HCEC 1CT (cell line): ENCODE results near the gene CNTN4.

Experiments used
- DNase-seq: peaks from one replicate; pipeline ENCODE4 v3.0.0-alpha.2; 2017

The CNTN4 gene

DNA sequence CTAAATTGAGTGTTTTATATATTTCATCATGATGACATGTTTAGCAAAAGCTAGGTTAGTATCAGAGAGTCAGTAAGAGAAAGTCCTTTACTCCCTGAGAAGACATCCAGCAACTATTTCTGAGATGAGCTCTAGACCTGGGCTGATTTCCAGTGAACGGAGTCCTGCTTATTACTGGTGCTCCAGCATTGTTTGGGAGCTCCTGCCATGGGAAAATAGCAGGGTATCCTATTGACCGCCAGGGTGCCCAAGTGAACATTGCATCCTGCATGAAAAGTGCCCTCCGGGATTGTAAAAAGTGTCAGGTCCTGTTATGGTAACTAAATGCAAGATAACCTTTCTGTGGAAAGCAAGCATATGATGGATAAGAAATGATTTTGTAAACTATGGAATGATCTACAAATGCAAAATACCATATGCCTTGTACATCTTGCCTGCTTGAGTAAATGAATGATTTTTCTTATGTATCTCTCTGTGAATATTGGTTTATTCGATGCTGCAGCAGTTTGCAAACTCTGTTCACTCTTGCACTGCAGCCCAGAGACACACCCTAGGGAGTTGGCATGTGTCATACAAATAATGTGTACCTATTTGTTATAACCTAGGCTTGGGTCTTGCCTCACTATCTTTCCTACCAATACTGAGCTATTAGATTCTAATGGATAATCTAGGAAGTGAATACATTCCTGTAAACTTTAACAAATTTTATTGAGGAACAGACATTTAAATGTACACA is 914.8 kb downstream of the CNTN4 start:
- no peak for DNase-seq

DNA sequence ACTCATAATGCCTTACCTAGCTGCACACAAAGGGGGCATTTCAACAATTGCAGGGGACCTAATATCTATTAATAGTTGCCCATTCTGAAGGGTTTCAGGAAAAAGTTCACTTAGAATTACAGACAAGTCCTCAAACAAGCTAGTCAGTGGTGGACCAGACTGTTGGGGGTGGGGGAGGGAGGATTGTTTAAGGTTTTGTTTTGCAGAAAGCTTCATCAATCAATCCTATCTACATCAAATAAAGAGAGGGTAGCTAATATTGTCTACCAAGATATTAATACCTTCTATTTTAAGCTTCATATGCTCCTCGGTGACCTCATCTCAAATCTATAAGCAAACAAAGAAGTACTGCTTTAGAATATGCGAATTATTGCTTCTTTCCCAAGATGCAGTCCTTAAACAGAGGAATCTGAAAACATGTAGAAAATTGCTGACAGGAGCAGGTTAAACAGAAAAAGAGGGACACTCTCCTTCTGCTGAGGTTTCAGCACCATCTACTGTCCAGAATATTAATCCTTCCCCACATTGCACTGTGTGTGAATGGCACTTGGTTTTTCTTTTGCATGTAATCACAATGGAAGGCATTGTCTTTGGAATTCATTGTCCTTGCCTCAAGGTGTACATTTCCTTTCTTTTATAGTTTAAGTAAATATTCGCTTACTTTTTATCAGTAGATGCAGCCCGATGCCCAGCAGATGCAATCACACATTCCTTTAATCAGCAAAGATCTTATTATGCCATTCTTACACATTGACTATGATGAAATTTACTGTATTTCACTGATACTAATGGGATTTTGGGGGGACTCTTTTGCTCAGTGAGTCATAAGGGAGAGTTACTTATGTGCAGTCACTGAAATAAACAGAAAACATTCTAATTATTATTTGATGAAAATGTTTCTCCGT is 916.8 kb downstream of the CNTN4 start:
- DNase-seq, result no peak

GRCh38 chr3:3016226-3016625 is 917.6 kb downstream of the CNTN4 start:
- no peak for DNase-seq

- DNase-seq, result no peak
Measured at GRCh38 chr3:3020209-3020608, 921.5 kb downstream of the CNTN4 start.

DNA sequence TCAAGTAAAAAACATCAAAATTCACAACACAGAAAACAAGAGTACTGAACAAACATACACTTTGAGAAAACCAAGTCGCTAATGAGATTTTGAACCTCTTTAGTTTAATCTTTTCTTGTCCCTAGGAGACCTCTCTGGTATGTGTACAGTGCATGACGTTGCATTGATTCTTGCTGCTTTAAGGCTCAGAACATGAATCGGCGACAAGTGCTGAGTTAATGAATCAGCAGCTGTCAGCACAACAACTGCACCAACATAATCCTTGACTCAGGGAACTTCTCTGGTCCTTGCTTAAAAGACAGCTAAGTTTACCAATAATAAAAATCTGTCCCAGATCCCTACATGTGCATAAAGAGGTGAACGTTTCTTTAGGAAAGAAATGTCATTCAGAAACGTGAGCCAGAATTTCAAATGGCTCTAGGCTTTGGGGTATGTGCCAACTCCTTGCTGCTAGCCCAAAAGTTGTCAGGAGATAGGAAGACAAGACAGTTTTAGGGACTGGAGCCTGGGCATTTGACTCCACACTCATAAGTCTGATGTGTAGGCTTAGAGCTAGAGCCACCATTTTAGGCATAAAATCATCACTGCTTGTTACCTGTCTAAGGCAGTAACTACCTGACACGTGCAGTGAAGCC is 924.6 kb downstream of the CNTN4 start:
- no peak for DNase-seq

- DNase-seq, result no peak
Measured at GRCh38 chr3:3027976-3028567, 929.4 kb downstream of the CNTN4 start.

DNA sequence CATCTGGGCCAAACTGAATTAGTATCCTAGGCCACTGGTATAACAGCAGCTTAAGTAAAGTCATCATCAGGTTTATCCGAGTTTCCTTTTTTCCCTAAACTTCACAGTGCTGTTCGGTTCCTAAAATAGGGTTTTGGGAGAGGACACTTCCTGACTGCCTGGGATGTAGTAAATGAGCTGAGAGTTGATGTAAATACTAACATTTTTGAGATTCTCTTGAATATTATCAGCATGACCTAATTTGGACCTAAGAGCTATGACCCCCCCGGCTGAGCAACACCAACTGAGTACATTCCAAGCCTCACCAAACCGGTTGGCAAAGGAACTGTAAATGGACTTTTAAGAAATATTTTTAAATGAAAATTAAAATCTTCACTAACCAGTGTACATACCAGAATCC is 932.7 kb downstream of the CNTN4 start:
- DNase-seq, result no peak

DNA sequence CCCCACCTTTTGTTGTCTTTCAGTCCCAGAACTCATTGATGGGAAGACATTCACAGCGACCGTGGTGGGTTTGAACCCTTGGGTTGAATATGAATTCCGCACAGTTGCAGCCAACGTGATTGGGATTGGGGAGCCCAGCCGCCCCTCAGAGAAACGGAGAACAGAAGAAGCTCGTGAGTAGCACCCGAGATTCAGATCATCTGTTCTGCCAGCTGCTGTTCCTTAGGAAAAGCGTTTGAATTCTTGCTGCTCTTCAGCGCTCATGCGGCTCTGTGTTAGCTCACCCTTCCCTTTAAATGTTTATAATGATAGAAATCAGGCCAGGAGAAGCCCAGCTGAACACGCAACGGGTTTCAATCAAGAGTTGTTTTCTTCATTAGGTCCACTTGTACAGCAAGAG is 938.5 kb downstream of the CNTN4 start:
- no peak for DNase-seq

- no peak for DNase-seq
Measured at GRCh38 chr3:3038201-3038991, 939.7 kb downstream of the CNTN4 start.

GRCh38 chr3:3053974-3054373 is 955.3 kb downstream of the CNTN4 start:
- DNase-seq, result no peak

DNA sequence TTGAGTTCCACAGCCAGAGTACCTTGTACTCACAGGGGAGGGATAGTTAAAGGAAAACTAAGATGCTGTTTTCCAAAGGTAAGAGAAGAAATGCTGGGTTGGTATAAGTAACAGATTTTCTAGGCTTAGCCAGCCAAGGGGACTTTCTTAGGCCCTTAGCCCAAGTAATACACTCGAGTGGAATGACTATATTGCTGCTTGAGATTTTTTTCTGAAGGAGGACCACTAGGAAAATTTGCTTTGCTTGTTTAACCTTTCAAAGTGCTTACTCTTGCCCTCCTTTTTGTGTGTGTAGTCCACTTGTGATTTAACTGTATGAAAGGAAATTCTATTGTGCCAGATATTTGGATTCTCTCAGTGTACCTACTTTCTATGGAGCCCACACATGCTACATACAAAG is 961.0 kb downstream of the CNTN4 start:
- DNase-seq, result no peak

GRCh38 chr3:3064297-3064696 is 965.6 kb downstream of the CNTN4 start:
- no peak for DNase-seq

DNA sequence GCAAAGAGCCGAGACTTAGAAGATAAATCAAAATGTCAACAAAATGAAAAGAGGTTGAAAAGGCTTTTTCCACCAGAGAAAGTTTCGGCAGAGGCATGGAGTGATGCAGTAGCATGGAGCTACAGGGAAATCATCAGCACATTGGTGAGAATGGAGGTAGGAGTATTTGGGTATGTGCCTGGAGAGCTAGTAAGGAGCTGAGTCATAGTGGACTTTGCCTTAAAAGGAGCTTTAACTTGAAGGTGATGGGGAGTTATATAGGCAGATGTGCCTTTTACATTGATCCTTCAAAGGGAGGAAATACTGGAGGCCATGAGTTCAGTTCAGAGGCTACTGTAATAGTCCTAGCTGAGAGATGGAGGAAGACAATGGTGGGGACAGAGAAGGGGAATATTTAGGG is 967.2 kb downstream of the CNTN4 start:
- DNase-seq, result no peak

DNA sequence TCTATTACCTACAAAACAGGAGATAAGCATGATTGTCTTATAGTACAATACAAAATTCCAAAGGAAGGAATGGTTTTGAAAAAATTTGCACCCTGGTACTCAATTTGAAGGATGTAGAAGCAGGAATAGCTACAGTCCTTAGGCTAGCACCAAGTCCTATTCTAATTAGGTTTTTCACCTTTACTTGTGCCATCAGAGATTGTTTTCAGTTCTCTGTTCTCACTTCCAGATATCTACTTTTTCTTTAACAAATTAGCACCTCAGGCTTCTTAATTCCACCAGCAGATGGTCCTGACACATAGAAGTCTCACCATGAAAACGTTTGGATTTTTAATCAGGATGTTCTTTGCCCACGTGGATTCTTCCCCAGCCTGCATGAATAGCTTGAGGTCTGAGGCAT is 967.7 kb downstream of the CNTN4 start:
- no peak for DNase-seq

DNA sequence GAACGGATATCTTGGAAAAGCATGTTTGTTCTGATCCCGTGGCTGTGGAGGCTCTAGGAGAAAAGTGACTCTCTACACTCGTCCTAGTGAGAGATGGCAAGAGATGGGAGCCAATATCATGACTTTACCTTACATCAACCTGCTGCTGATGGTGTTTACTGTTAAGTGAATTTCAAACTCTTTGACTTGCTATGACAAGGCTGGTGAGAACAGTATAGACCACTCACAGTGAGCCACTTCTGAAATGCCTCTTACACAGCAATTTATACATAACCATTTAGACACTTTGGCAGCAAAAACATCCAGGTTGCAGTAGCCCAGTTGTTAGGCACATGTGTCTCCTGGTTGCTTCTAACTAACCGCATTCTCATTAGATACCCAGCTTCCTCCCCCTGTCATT is 968.2 kb downstream of the CNTN4 start:
- DNase-seq, result no peak

DNA sequence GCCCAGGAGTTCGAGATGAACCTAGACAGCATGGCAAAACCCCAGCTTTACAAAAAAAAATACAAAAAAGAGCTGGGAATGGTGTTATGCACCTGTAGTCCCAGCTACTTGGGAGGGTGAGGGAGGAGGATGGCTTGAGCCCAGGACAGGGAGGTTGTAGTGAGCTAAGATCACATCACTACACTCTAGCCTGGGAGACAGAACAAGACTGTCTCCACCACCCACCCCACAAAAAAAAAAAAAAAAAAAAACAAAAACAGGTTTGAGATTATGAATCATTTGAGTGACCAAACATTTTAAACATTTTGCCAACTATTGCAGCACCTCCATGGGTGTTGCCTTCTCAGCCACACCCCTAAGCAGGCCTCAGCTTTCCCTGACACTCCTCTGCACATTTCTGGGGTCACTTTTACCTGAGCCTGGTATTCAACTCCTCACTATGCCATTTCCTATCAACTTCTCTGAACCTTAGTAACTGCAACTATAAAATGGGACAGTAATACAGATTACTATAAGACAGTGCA is 969.8 kb downstream of the CNTN4 start:
- no peak for DNase-seq

DNA sequence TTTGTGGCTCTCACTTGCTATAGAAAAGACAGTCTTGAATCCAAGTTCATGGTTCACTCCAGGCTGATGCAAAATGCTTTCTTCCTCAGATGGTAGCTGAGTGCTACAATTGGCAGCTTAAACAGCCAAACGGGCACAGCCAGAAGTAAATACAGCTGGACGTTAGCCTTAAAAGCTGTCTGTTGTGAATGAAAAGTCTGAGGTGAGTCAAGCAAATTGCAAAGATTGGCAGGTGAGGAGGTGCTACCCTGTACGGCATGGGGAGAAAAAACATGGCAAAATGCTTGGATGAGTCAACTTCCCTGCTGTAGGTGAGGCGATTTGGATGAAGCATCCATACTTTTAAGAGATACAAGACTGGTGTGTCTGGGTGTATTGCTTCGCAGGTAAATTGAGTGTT is 971.1 kb downstream of the CNTN4 start:
- DNase-seq, result no peak

DNA sequence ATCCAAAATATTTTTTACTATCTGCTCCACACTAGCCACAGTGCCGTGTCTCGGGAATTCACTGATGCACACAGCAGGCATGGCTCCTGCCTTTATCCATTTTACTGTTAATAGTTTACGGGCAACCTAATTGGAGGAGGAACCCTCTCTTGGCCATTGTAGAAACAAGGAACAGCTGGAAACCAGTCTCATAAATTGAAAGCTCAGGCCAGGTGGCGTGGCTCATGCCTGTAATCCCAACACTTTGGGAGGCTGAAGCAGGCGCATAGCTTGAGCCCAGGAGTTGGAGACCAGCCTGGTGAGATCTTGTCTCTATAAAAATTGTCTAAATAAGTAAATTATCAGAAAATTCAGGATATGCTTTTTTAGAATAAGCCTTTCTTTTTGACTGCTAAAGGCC is 972.5 kb downstream of the CNTN4 start:
- DNase-seq, result no peak

DNA sequence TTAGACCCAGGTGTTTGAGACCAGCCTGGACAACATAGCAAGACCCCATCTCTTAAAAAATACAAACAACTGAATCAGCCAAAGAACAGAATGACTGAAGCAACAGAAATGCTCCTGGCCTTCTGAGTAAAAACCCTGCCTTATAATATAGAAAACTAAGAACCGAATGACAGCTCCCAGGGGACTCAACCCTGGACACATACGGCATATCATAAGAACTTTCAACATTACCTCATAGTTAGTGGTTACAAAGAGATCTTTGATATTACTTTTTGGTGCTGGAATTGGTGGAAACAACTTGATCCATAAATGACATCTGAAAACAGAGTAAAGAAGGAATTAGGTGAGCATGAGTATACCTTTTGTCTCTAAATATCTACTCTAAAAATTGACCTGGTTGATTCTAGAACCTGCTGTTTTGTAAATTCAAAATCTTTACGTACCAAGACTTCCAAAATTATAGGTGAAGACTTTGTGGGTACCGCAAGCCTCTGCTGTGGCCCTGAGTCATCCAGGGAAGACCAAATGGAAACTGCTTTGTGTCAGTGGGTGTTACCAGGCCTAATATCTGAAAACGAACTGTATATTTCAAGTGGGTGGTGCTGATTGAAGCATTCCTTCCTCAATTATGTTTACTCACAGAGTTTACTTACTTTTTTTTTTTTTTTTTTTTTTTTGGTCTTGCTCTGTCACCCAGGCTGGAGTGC is 976.0 kb downstream of the CNTN4 start:
- DNase-seq, result no peak

DNA sequence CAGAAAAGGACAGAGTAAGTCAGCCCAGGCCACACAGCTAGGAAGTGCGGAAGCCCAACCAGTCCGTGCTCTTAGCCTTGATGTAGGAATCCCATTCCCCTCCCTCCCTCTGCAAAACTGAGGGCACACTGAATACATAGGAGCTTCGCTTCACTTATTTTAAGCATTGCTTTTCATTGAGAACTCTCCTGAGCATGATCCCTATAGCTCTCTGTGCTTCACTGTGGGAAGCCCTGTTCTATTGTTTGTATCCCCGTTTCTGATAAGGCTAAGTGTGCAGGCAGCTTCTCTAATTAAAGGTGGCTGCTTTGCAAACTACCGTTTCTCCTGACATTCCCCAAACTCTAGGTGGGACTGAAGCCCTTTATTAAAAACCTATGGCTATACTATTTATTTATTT is 981.6 kb downstream of the CNTN4 start:
- DNase-seq, result no peak

- DNase-seq, result no peak
Measured at GRCh38 chr3:3081381-3082233, 982.9 kb downstream of the CNTN4 start.
